ENCODE data around the gene ZFP36L1. TPM values are rescaled to one million over a fixed set of nuclear protein-coding genes. Genes with fewer than 3 reads are reported as not detected.

The ZFP36L1 gene
- total and polyA plus RNA-seq, 2 of the 13 experiments (the other 11 are each of a cell fraction or from before 2014, with no cell fraction given) = 7.4 to 10.2 TPM

GRCh38 chr14:68819260-68819691 lies 26.4 kb upstream of the ZFP36L1 start:
- Histone ChIP-seq H3K27me3 (ENCODE audit: control insufficient read depth in 1 of 2, insufficient read depth in 2 of 2, low read length in 2 of 2) (no peaks in the 10 kb centered on the region), H3K4me1 (ENCODE audit: insufficient read depth, low read length) (peaks cover 93% of the 10 kb centered on the region), H3K79me2 (ENCODE audit: insufficient read depth, low read length) (no peaks in the 10 kb centered on the region), H2AFZ (ENCODE audit: low read length) (no peak overlapping the region), H3K36me3 (replicated peaks in 1 of 2; ENCODE audit: control insufficient read depth in 1 of 2, insufficient read depth in 2 of 2, low read length in 2 of 2) (no peaks in the 10 kb centered on the region), H4K20me1 (ENCODE audit: insufficient read depth, low read length) (no peaks in the 10 kb centered on the region), H3K9me3 (ENCODE audit: low read length) (no peaks in the 10 kb centered on the region), H3K4me3 (replicated peaks in 1 of 3; ENCODE audit: insufficient read depth in 1 of 3, low read depth in 2 of 3, low read length in 3 of 3) (peak overlapping the region; percentile 22 to 54 (median 25); a peak in 4 of 6 replicates), H3K4me2 (ENCODE audit: low read depth, low read length) (peak overlapping the region; percentile 64), H3K27ac (ENCODE audit: extremely low read length, insufficient read depth, low read length) (no peak overlapping the region), H3K9ac (ENCODE audit: insufficient read depth, low read depth, low read length) (peak overlapping the region; percentile 10; the same call in 1 of the 2 replicates)
- POLR2A ChIA-PET = interaction anchor here (1.5 to 2.7 kb wide), 4 partner anchors 10 to 647 kb away, joined by 3 to 12 read pairs (median 8); partner anchors contain the start of gene ZFP36L1
- intact Hi-C loops (cut with micrococcal nuclease; ENCODE audit: unreplicated experiment) (loop anchor here (10.0 kb wide), 1 partner anchor 354 kb away; no protein-coding TSS in a partner anchor), in situ Hi-C loops (cut with HindIII; ENCODE audit: extremely low pct_ligation_motif_present, low pct_unique_long_range_greater_than_20kb) (loop anchor here (5.0 to 25.0 kb wide), 3 partner anchors 572 to 1207 kb away; partner anchors contain the start of genes ARG2 and PIGH)
- FAIRE-seq (no peak), DNase-seq (ENCODE audit: low spot score) (no peak), ATAC-seq (no peak)
- 18% methylated on average over 8 of the region's 10 CpGs for WGBS (ENCODE audit: low lambda C conversion rate)
- CTCF ChIA-PET (ENCODE audit: low intra/inter-chr PET ratio, low total read pairs) = no interaction called here
- BruUV-seq (replicated peaks) = no TSS peak
- TF ChIP-seq, protein P1, sequence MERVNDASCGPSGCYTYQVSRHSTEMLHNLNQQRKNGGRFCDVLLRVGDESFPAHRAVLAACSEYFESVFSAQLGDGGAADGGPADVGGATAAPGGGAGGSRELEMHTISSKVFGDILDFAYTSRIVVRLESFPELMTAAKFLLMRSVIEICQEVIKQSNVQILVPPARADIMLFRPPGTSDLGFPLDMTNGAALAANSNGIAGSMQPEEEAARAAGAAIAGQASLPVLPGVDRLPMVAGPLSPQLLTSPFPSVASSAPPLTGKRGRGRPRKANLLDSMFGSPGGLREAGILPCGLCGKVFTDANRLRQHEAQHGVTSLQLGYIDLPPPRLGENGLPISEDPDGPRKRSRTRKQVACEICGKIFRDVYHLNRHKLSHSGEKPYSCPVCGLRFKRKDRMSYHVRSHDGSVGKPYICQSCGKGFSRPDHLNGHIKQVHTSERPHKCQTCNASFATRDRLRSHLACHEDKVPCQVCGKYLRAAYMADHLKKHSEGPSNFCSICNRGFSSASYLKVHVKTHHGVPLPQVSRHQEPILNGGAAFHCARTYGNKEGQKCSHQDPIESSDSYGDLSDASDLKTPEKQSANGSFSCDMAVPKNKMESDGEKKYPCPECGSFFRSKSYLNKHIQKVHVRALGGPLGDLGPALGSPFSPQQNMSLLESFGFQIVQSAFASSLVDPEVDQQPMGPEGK (CRISPR knock-in tag; IDR thresholded peaks at IDR 0.05) = peak; percentile 56; the same call in 1 of the 2 replicates
- TF ChIP-seq REST (IDR thresholded peaks at IDR 0.05; ENCODE audit: borderline replicate concordance in 1 of 2, low read depth in 1 of 2, low read length in 2 of 2) (peak in 1 of 2 experiments; percentile 41; a peak in 1 of 4 replicates), ZNF598 (CRISPR knock-in tag; IDR thresholded peaks at IDR 0.05; ENCODE audit: borderline replicate concordance) (no peak), SNAI1 (CRISPR knock-in tag; IDR thresholded peaks at IDR 0.05; ENCODE audit: borderline replicate concordance) (no peak), U2AF2 (IDR thresholded peaks at IDR 0.05; ENCODE audit: low read depth, low read length) (no peak), MLLT10 (CRISPR knock-in tag; IDR thresholded peaks at IDR 0.05) (no peak), FOXC1 (CRISPR knock-in tag; IDR thresholded peaks at IDR 0.05; ENCODE audit: borderline replicate concordance) (no peak), TBP (CRISPR knock-in tag; IDR thresholded peaks at IDR 0.05) (no peak), GFI1 (CRISPR knock-in tag; IDR thresholded peaks at IDR 0.05; ENCODE audit: borderline replicate concordance) (no peak), ADNP (CRISPR knock-in tag; IDR thresholded peaks at IDR 0.05) (no peak), ATF2 (CRISPR knock-in tag; IDR thresholded peaks at IDR 0.05) (no peak), TEAD3 (CRISPR knock-in tag; optimal IDR thresholded peaks at IDR 0.05; ENCODE audit: borderline replicate concordance) (no peak)
- TF ChIP-seq, protein P2, sequence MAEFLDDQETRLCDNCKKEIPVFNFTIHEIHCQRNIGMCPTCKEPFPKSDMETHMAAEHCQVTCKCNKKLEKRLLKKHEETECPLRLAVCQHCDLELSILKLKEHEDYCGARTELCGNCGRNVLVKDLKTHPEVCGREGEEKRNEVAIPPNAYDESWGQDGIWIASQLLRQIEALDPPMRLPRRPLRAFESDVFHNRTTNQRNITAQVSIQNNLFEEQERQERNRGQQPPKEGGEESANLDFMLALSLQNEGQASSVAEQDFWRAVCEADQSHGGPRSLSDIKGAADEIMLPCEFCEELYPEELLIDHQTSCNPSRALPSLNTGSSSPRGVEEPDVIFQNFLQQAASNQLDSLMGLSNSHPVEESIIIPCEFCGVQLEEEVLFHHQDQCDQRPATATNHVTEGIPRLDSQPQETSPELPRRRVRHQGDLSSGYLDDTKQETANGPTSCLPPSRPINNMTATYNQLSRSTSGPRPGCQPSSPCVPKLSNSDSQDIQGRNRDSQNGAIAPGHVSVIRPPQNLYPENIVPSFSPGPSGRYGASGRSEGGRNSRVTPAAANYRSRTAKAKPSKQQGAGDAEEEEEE (CRISPR knock-in tag; IDR thresholded peaks at IDR 0.05; ENCODE audit: borderline replicate concordance) = no peak

Data from HepG2 (cell line).